Hepatocyte (in vitro differentiated cells): ENCODE measurements around the gene CPB2.

Experiments used
- CTCF ChIP-seq: fragments of 200-600 bp; sonication (generic); IDR thresholded peaks from 2 replicates; pipeline ENCODE4 v1.5.1; 2016; ENCODE audit warnings: antibody characterized with exemption, mild to moderate bottlenecking; ENCODE audit not compliant: poor library complexity
- EZH2 ChIP-seq: fragments of 200-600 bp; sonication (generic); IDR thresholded peaks from 2 replicates; pipeline ENCODE4 v1.6.1; 2016; ENCODE audit warnings: antibody characterized with exemption, mild to moderate bottlenecking, borderline replicate concordance
- EZH2phosphoT487 ChIP-seq: fragments of 200-600 bp; sonication (generic); IDR thresholded peaks from one replicate; pipeline ENCODE4 v1.6.1; 2018; ENCODE audit warnings: antibody characterized with exemption, mild to moderate bottlenecking, low read depth, moderate library complexity; ENCODE audit not compliant: unreplicated experiment, severe bottlenecking

- no peak for TF ChIP-seq CTCF
- TF ChIP-seq EZH2 = no peak
- TF ChIP-seq EZH2phosphoT487 = no peak
Measured at GRCh38 chr13:46119883-46120614, 15.2 kb upstream of the CPB2 start.
